Fibroblast of pulmonary artery (primary cell): Measurements from ENCODE around the gene GALNTL6.

Experiments used
- DNase-seq: peaks from one replicate; pipeline ENCODE4 v3.0.0-alpha.2; 2010; ENCODE audit warnings: low read depth
- H3K4me3 ChIP-seq: replicated peaks from 2 replicates; pipeline ENCODE4 v1.5.1; 2011; ENCODE audit warnings: low read depth, mild to moderate bottlenecking, control low read depth, low read length, moderate library complexity
- TF ChIP-seq, protein P1 (sequence below): IDR thresholded peaks from 2 replicates; pipeline ENCODE4 v1.5.1; 2011; ENCODE audit warnings: mild to moderate bottlenecking, control low read depth, low read length, inconsistent platforms; ENCODE audit errors: missing control alignments

Gene GALNTL6

DNA sequence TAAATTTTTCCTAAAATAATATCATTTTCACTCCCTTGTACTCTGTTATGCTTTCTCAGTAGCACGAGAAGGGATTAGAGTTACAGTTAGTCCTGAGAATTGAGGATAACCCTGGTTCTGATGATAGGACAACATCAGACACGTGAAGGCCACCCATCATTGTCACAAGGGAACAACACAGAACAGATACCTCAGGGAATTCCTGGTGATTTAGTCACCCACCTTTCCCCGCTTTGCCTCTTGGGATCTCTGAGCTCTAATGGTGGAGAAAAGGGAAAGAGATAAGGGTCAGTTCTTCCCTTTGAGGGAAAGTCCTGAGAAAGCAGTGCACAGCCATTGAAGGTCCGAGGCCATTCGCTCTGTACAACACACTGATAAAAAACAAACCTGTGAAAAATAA, 1243.1 kb downstream of the GALNTL6 start:
- H3K4me3 ChIP-seq, result no peak overlapping the region
- no peak for DNase-seq
- TF ChIP-seq, protein P1, sequence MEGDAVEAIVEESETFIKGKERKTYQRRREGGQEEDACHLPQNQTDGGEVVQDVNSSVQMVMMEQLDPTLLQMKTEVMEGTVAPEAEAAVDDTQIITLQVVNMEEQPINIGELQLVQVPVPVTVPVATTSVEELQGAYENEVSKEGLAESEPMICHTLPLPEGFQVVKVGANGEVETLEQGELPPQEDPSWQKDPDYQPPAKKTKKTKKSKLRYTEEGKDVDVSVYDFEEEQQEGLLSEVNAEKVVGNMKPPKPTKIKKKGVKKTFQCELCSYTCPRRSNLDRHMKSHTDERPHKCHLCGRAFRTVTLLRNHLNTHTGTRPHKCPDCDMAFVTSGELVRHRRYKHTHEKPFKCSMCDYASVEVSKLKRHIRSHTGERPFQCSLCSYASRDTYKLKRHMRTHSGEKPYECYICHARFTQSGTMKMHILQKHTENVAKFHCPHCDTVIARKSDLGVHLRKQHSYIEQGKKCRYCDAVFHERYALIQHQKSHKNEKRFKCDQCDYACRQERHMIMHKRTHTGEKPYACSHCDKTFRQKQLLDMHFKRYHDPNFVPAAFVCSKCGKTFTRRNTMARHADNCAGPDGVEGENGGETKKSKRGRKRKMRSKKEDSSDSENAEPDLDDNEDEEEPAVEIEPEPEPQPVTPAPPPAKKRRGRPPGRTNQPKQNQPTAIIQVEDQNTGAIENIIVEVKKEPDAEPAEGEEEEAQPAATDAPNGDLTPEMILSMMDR, result no peak

DNA sequence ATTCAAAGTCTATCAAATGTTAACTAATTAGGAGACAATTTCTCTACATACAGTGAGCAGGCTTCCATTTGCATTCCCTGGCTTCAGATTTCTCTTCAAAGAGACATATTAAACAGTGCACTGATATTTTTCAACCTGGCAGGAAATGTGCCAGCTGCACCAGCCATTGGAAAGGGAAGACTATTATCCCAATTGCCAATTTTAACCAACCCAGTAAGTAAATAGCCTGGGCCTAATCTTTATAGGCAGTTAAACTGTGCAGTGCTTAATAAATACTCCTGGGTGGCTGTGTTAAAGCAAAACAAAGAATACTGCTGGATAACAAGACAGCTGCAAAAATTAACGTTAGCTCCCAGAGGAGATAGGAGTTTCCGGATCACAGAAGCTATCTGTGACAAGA, 1243.5 kb downstream of the GALNTL6 start:
- no peak overlapping the region for H3K4me3 ChIP-seq
- no peak for DNase-seq
- TF ChIP-seq, protein P1, result no peak

DNA sequence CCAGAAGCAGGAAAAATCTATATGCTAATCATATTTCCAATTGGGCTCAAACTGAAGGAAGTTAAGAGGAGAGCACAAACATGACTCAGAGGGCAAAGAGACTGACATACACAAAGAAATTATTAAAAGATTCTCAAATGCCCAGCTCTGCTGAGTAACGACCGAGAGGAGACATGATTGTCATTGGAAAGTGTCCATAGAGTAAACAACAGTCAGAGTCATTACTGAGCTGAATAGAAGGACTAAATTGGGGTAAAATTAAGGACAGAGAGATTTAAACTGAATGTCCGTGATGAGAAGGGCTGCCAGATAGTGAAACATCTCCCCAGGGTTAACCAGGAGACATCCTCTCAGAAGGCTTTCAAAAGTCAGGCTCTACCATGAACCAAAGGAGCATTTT, 1244.2 kb downstream of the GALNTL6 start:
- DNase-seq, result no peak
- TF ChIP-seq, protein P1, result no peak
- H3K4me3 ChIP-seq, result no peak overlapping the region

DNA sequence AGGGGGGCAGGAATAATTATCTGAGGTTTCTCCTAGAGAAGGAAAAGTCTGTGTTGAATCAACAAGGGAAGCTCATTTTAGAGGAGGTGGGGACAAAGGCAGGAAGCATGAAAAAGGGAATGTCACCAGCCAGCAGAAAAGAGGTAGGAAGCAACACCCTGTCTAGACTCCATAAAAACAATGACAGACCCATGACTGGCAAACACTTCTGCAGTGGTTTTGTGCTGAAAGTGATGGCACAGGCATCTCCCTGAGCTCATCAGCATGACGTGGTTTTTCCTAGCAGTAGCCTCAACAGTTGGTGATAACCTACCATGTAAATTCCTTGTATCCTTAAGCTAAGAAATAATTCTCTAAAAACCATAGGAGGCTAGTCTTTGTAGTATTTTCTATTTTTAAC, 1244.7 kb downstream of the GALNTL6 start:
- TF ChIP-seq, protein P1, result no peak
- DNase-seq, result peak; percentile 26
- H3K4me3 ChIP-seq, result no peak overlapping the region

DNA sequence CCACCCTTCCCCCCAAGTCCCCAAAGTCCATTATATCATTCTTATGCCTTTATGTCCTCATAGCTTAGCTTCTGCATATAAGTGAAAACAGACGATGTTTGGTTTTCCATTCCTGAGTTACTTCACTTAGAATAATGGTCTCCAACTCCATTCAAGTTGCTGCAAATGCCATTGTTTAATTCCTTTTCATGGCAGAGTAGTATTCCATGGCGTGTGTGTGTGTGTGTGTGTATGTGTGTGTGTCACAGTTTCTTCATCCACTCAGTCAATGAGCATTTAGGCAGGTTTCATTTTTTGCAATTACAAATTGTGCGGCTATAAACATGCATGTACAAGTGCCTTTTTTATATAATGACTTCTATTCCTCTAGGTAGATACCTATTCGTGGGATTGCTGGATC, 1248.0 kb downstream of the GALNTL6 start:
- TF ChIP-seq, protein P1, result no peak
- no peak overlapping the region for H3K4me3 ChIP-seq
- no peak for DNase-seq

DNA sequence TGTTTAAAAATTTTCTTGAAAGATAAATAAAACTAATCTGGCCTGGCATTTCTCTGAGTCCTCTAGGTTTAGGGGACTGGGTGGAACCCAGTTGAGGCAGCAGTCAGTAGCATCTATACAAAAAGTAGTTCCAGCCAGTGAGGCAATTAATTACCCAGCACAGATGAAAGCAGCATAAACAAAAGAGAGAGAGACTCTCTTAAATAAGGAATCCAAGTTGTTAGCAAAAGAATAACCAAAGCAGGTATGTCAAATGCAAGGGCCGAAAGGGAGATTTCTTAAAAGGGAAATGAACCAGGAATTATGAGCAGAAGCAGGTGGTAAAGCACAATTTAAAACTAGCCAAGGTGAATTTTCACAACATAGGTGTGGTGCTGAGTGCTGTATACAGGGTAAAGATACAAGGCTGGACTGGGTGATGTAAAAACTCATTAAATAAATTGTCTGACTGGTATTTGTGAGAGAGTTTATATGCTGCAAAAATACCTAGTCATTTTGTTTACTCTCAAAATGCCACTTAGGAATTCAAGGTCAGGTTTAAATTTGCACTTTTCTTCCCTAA, 1260.8 kb downstream of the GALNTL6 start:
- no peak for DNase-seq
- H3K4me3 ChIP-seq, result no peak overlapping the region
- TF ChIP-seq, protein P1, result no peak

DNA sequence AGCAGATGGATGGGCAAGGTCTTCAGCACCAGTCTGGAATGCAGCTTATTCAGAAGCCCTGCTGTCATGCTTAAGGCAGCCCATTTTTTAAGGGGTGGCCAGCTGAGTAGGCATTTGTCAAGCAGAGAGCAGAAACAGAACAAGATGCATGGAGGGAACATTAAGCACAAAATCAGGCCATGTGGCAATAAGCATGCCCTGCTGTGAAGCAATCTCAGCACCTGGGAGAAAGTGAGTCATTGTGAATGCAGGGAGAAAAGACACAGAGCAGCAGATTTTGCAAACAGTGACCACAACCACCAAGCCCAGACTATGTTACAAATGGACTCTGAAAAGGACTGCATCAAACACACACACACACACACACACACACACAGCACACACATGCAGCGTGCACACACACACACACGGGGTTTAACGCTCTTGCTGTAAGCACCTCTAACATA, 1261.3 kb downstream of the GALNTL6 start:
- DNase-seq, result peak; percentile 82
- TF ChIP-seq, protein P1, result no peak
- H3K4me3 ChIP-seq, result no peak overlapping the region
